Renal cortex interstitium (tissue), 11 donors: Measurements from ENCODE around the gene TBCK. TPM values are rescaled to one million over a fixed set of nuclear protein-coding genes. Genes with fewer than 3 reads are reported as not detected.
"Not testable (repeated sequence)": the region's sequence is repeated elsewhere in the genome, so short reads cannot be mapped to it uniquely, and the experiment has no call there.

Source experiments
- DNase-seq, 11 donors: peaks; one replicate each; pipeline ENCODE4 v3.0.0-alpha.2; 2013; ENCODE audit warnings: low read depth in 9 of 11, low spot score in 4 of 11; ENCODE audit errors: extremely low read depth in 1 of 11
- polyA plus RNA-seq, 3 donors: library from polyadenylated mRNA; unstranded; fragments of 120-200 nt; gene quantifications; one replicate each; pipeline ENCODE4 v1.2.1, GENCODE V29; 2013; ENCODE audit not compliant: insufficient read length in 3 of 3

TBCK gene
- polyA plus RNA-seq, 3 donors, result 51.4 to 67.8 (median 61.4) TPM

DNA sequence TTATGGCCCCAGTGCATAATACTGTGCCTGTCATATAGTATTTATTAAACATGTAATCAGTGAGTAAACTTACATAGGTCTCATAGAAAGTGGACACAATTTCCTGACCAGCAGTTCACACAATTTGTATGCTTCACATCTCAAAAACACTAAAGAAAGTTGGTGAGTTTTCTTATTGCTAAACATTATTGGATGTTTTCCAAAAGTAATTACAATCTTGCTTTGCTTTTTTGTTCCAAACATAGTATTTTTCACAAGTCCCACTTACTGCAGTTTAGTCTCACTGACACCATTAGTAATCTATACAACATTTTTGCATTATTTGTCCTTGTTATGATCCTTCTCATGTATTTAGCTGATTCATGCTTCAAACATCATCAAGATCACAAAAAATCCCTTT, 132.5 kb downstream of the TBCK start:
- DNase-seq, result no peak

DNA sequence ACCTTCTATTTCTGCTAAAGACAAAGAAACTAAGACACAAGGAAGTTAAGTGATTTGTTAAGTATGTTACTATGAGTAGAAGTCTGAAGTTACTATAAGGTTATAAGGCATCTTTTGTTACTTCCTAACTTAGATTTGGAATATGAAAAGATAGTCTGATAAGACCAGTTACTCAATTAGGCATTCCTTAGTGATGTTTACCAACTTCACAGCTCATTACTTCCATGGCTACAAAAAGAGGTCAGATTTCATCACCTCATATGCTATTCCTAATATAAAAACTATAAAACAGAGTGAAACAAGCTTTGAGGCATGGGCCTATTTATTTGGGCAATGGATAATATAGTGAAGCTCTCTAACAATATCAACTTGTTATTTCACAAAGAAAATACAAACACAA, 143.1 kb downstream of the TBCK start:
- no peak for DNase-seq

DNA sequence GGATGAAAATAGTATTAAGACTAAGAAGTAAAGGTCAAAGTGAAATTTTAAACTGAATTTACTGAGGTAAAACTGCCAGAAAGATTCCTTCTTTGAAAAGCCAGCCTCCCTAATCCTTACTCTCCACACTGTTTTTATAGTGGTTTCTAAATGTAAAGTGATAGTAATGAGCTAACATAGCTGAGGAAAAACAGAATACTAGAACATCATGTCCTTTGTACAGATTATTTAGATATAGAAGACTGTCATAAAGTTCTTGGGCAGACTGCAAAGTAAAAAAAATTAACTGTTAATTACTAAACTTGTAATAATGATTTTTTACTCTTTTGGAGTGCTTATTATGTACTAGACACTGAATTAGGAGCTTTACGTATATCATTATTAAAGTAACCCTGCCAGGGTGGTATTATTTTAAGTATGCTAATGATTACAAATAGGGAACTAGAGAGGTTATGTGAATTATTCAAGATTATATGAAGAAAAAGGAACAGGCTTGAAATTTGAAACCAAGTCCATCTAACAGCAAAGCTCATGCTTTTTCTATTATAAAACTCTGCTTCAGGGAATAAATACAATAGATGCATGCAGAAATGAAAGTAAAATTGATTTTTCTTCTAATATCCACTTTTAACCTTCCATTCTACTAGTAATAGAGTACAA, 150.5 kb downstream of the TBCK start:
- DNase-seq, result no peak

DNA sequence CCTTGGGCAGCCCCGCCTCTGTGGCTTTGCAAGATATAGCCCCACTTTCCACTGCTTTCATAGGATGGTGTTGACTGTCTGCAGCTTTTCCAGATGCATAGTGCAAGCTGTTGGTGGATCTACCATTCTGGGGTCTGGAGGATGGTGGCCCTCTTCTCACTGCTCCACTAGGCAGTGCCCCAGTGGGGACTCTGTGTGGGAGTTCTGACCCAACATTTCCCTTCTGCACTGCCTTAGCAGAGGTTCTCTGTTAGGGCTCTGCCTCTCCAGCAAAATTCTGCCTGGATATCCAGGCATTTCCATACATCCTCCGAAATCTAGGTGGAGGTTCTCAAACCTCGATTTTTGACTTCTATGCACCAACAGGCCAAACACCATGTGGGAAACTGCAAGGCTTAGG, 153.7 kb downstream of the TBCK start:
- no peak for DNase-seq

DNA sequence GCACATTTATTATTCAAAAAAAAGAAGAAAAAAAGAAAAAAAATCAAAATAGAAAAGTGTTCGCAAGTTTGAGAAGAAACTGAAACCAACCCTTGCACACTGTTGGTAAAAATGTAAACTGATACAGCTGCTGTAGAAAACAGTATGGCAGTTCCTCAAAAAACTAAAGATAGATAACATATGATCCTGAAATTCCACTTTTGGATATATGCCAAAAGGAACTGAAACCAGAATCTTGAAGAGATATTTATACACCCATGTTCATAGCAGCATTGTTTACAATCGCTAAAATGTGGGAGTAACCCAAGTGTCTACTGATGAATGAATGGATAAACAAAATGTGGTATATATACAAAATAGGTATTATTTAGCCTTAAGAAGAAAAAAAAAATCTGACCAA, 155.4 kb downstream of the TBCK start:
- DNase-seq, result no peak

DNA sequence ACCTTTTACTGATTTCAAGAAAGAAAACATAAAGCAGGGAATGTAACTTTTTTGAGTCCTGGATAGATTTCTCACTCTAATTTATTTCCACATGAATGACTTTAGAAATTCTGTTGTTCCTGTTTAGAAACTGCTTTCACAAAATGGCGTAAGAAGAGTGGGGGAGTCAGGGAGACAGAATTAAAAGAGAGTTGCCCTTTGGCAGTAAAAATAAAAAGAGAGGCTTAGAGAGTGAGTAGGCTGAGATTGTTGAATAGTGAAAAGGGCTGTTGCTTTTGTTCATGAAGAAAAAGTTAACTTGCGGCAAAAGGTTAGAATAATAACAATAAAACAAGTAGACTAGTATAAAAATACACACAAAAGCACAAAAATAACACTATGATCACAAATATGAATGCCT, 166.1 kb downstream of the TBCK start:
- DNase-seq, result peak in 1 of 11 donors; percentile 7

DNA sequence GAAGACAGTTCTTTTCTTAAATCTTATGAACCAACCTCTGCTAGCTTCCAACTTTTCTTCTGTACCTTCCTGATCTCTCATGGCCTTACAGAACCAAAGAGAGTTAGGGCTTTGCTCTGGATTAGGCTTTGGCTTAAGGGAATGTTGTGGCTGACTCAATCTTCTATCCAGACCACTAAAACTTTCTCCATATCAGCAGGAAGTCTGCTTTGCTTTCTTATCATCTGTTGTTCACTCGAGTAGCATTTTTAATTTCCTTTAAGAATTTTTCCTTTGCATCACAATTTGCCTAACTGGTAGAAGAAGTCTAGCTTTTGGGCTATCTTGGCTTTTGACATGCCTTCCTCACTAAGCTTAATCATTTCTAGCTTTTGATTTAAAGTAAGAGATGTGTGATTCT, 167.0 kb downstream of the TBCK start:
- DNase-seq, result no peak

DNA sequence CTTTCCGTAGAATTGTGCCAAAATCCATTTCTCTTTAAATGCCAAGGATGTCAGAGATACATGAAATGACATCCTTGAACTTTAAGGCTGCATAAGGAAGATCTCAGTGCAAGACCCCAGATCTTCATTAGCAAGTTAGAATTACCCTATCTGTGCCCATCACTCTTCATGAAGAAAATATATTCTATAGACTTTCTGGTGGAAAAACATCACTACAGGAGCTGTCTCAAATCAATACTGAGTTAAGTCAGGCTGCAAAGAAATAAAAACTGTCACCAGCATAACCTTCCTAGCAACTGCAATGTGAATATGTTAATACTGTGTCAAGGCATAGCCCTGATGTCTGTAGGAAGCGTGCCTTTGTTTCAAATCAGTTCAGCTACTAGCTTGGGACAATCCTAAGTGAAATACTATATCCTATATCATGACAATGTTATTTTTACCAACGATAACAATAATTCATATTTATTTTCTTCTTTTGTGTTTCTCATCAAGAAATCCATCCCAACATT, 173.3 kb downstream of the TBCK start:
- no peak for DNase-seq

DNA sequence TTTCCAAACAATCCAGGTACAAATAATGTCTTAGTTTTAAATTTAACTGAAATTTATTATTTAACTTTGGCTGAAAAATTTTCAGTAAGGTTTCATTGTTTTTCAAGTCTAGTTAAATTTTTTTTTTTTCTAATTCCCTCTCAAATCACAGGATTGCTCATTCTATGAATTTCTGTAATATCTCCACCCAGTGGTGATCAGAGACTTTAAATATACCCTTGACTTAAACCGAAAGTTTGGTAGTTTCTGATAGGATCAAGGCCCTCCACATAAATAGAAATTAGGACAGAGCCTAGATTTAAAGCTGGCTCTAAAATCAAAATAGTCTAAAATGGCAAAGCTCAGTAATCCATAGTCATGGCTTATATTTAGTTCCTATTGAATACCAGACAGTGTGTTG, 175.4 kb downstream of the TBCK start:
- no peak for DNase-seq

DNA sequence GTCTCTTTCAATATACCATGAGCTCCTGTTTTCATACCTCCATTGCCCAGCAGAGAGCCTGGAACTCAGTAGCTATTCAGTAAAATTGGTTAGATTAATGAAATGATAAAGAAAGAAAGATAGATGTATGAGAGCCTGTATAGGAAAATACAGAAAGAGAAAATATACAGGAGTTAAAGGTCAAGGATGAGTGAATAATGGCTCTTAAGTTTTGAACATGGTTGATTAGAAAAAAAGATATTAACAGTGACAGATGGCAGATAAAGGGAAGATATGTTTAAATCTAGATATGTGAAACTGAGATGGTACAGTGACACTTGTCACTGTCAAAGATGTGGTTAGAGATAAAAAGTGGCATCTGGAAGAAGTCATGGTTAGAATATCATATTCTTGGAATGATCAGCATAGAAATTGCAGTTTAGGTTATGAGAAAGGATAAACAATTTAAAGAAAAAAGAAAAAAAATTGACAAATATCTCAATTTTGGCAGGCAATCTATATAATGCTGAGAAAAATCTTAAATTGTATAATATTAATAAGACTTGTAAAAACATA, 179.2 kb downstream of the TBCK start:
- no peak for DNase-seq

DNA sequence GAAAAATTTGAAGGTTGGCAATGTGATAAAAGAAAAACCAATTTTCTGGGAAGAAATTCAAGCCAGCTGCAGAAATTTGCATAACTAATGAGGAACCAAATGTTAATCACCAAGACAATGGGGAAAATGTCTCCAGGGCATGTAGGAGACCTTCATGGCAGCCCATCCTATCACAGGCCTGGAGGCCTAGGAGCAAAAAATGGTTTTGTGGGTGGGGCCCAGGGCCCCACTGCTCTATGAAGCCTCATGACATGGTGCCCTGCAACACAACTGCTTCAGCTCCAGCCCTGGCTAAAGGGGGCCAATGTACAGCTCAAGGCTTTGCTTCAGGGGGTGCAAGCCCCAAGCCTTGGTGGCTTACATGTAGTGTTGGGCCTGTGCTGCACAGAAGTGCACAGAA, 184.0 kb downstream of the TBCK start:
- DNase-seq, result no peak

DNA sequence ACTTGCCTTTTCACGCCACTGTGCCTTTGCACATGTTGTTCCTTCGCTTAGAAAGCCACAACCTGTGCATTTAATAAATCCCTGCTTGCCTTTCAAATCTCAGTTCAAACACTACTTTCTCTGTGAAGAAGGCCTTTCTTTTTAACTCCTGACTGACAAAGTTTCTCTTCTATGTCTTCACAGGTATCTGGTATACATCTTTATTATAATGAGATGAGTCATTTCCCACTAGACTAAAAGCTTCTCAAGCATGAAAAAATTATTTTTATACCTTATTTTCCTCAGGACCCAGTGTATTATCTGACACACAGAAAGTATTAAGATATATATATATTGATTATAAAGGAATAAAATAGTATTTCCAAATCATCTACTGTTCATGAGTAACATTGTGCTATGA, 189.9 kb downstream of the TBCK start:
- no peak for DNase-seq

DNA sequence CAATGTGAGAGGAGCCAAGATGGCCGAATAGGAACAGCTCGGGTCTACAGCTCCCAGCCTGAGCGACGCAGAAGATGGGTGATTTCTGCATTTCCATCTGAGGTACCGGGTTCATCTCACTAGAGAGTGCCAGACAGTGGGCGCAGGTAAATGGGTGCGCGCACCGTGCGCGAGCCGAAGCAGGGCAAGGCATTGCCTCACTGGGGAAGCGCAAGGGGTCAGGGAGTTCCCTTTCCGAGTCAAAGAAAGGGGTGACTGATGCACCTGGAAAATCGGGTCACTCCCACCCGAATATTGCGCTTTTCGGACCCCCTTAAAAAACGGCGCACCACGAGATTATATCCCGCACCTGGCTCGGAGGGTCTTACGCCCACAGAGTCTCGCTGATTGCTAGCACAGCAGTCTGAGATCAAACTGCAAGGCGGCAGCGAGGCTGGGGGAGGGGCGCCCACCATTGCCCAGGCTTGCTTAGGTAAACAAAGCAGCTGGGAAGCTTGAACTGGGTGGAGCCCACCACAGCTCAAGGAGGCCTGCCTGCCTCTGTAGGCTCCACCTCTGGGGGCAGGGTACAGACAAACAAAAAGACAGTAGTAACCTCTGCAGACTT, 196.0 kb downstream of the TBCK start:
- DNase-seq, result not testable (repeated sequence)

DNA sequence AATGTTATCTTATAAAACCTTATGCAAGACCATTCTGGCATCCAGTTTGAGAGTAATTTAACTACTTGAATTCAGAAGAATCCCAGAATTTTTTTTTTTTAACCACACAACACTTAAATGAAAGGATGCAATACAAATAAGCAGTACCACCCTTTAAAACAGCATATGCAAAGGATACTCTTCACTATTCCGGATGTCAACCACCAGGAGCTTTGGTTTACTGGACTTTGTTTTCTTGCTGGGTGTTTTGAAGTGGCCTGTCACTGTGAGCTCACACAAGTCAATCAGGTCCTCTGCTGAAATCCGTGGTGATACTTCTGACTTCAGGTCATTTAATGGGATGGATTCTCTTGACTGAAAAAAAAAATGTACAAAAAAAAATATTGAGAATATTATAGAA, 200.0 kb downstream of the TBCK start:
- DNase-seq, result no peak

DNA sequence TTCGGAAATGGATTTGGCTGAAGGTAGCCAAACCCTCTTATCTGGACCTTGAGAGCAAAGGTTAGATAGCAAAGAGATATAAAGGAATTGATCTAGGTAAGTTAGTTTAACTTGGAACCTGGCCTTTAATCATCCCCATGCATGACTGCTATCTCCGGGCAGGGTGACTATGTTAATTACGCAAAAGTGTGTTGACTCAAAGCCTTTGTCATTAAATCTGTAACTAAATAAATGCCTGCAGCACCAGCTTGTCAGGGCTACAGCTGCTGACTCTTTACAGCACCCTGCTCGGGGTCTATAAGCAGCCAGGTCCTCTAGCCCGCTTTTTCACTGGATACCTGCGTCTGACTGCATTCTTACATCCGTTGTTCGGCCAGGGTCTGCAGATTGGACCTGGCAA, 201.7 kb downstream of the TBCK start:
- no peak for DNase-seq

DNA sequence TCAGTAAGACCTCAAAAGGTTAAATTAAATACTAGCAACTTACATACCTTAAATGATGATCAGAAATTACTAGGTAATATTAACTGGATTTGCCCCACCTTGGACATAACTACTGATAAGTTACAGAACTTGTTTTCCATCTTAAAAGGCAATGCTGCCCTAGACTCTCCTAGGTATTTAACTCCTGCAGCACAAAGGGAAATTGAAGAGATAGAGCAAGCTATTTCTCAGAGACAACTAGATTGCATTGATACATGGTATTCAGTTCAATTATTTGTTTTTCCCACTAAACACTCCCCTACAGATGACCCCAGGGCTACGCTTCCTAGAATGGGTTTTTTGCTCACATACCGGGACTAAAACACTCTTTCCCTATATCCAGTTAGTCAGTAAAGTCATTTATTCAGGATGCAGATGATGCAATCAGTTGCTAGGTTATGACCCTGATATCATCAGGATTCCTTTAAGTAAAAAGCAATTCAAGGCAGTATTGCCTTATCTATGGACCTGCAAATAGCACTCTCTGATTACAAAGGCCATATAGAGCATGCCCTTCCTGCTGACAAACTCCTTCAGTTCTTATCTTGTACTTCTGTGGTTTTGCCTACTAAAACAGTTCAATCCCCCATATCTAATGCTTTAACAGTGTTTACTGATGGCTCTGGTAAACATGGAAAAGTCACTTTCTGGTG, 204.1 kb downstream of the TBCK start:
- DNase-seq, result not testable (repeated sequence)

DNA sequence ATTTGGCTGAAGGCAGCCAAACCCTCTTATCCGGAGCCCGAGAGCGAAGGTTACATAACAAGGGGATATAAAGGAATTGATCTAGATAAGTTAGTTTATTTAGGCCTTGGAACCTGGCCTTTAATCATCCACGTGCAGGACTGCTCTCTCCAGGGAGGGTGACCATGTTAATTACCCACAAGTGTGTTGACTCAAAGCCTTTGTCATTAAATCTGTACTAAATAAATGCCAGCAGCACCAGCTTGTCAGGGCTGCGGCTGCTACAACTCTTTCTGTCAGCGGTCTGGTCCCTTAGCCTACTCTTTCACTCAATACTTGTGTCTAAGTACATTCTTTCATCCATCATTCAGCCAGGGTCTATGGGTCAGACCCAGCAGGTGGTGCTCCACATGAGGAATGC, 206.1 kb downstream of the TBCK start:
- DNase-seq, result no peak

DNA sequence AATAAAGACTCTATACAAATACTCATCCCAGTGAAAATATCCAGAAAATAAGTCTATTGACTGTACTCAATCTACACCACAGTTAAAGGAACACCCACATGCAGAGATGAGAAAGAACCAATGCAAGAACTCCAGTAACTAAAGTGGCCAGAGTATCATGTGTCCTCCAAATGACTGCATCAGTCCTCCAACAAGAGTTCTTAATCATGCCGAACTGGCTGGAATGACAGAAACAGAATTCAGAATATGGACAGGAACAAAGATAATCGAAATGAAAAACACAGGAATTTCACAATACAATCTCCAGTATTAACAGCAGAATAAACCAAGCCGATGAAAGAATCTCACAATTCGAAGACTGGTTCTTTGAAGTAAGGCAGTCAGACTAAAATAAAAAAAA, 210.3 kb downstream of the TBCK start:
- no peak for DNase-seq

DNA sequence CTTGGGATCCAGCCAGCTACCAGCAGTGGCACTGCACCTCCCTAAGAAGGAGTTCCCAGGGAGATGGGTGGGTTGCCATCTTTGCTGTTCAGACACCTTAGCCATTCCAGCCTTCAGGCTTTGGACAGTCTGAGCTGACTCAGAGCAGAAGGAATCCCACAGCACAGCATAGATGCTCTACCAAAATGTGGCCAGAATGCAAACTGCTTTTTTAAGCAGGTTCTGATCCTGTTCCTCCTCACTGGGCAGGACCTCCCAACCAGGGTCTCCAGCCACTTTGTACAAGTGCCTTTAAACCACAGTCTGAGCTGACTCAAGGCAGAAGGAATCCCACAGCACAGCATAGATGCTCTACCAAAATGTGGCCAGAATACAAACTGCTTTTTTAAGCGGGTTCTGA, 211.7 kb downstream of the TBCK start:
- no peak for DNase-seq

DNA sequence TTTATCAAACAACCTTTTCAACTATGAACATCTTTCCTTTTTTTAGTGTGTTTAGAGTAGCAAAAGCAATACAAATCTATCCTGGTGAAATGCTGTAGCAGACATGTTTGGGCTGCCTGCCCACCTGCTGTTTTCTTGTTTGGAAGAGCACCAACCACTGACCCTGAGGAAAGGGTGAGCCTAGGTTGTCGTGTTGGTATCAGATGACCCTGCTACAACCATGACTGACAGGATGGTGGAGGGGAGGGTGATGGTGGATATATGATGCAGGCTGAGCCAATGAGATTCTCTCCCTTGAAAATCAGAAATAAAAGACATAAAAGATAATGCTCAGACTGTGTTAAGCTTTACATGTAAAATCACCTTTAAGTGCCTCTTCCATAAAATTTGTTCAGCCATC, 219.6 kb downstream of the TBCK start:
- no peak for DNase-seq
